ENCODE measurements around the gene SLC24A3. TPM values are rescaled to one million over a fixed set of nuclear protein-coding genes. Genes with fewer than 3 reads are reported as not detected.

Gene SLC24A3
- polyA plus RNA-seq, 1 experiment: 1.7 TPM

DNA sequence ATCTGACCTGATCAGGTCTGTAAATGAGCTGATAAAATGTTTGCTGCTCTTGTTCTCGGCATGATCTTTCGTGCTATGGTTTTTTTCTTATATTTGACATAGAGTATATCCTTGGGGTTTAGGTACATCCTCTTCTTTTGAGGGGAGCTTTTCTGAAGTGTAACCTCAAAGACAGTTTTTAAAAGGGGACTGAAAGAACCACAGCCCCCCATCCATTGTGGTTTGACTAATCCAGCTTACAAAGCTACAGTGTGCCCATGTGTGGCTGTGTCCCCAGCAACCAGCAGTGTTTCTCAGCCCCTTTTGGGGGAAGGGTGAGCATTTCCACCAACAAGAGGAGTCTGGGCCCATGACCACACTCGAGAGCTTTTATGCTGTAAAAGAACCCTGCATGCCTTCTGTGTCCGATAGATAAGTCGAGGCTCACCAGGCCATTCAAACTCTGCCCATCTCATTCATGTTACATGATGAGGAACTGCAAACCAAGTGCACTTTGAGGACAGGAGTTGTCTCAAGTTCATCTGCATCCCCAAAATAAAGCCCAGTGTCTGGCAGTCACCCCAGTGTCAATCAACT is 266.0 kb downstream of the SLC24A3 start:
- POLR2A ChIA-PET: no interaction called here
- no peak for TF ChIP-seq CTCF (IDR thresholded peaks at IDR 0.05; ENCODE audit: insufficient read depth, low read depth, low read length)
- DNase-seq (ENCODE audit: low read depth): no peak
- CTCF ChIA-PET: no interaction called here
- peaks cover 3% of the 10 kb centered on the region; the same call in 1 of the 2 replicates for H3K27me3 ChIP-seq (ENCODE audit: control insufficient read depth, insufficient read depth, low read length)
- H3K4me3 ChIP-seq (ENCODE audit: low read depth, low read length): no peak overlapping the region
- H3K36me3 ChIP-seq (ENCODE audit: control insufficient read depth, insufficient read depth, low read length): no peaks in the 10 kb centered on the region

GRCh38 chr20:19482726-19483125 is 270.3 kb downstream of the SLC24A3 start:
- no peak overlapping the region for H3K4me3 ChIP-seq (ENCODE audit: low read depth, low read length)
- H3K36me3 ChIP-seq (ENCODE audit: control insufficient read depth, insufficient read depth, low read length): no peaks in the 10 kb centered on the region
- no peak for DNase-seq (ENCODE audit: low read depth)
- ChIA-PET POLR2A (no interaction called here), CTCF (interaction anchor here (1.2 kb wide), 1 partner anchor 8 kb away, joined by 3 read pairs; no protein-coding TSS in a partner anchor)
- peaks cover 3% of the 10 kb centered on the region; the same call in 1 of the 2 replicates for H3K27me3 ChIP-seq (ENCODE audit: control insufficient read depth, insufficient read depth, low read length)
- no peak for TF ChIP-seq CTCF (IDR thresholded peaks at IDR 0.05; ENCODE audit: insufficient read depth, low read depth, low read length)

- Histone ChIP-seq H3K27me3 (ENCODE audit: control insufficient read depth, insufficient read depth, low read length) (peaks cover 3% of the 10 kb centered on the region; the same call in 1 of the 2 replicates), H3K36me3 (ENCODE audit: control insufficient read depth, insufficient read depth, low read length) (no peaks in the 10 kb centered on the region), H3K4me3 (ENCODE audit: low read depth, low read length) (no peak overlapping the region)
- DNase-seq (ENCODE audit: low read depth): no peak
- ChIA-PET POLR2A (no interaction called here), CTCF (interaction anchor here (1.2 kb wide), 1 partner anchor 9 kb away, joined by 3 read pairs; no protein-coding TSS in a partner anchor)
- TF ChIP-seq CTCF (IDR thresholded peaks at IDR 0.05; ENCODE audit: insufficient read depth, low read depth, low read length): no peak
Observed at GRCh38 chr20:19483309-19483708, 270.9 kb downstream of the SLC24A3 start.

DNA sequence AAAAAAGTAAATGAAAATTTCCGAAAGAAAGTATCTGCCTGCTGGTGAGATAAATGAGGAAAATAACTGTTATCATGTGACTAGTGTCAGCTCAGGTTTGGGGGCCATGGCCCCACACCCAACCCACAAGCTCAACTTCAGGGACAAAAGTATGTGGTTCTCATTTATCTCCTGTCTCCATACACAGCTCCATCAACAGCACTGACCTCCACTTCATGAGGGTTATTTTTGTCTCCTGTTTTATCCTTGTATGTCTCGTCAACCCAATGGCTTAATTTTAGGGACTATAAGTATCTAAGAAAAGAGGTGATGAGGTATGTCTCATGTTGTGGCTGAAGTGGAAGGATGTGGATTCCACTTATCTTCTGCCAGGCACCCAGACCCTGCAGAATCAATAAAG is 274.0 kb downstream of the SLC24A3 start:
- ChIA-PET POLR2A (no interaction called here), CTCF (no interaction called here)
- 0 out of 2 replicates have a peak, but pooled peaks cover 1% of the 10 kb centered on the region for H3K27me3 ChIP-seq (ENCODE audit: control insufficient read depth, insufficient read depth, low read length)
- no peaks in the 10 kb centered on the region for H3K36me3 ChIP-seq (ENCODE audit: control insufficient read depth, insufficient read depth, low read length)
- no peak for DNase-seq (ENCODE audit: low read depth)
- TF ChIP-seq CTCF (IDR thresholded peaks at IDR 0.05; ENCODE audit: insufficient read depth, low read depth, low read length): no peak
- no peak overlapping the region for H3K4me3 ChIP-seq (ENCODE audit: low read depth, low read length)

- ChIA-PET CTCF (interaction anchor here (1.3 kb wide), 1 partner anchor 20 kb away, joined by 3 read pairs; no protein-coding TSS in a partner anchor), POLR2A (no interaction called here)
- Histone ChIP-seq H3K4me3 (ENCODE audit: low read depth, low read length) (no peak overlapping the region), H3K27me3 (ENCODE audit: control insufficient read depth, insufficient read depth, low read length) (0 out of 2 replicates have a peak, but pooled peaks cover 1% of the 10 kb centered on the region), H3K36me3 (ENCODE audit: control insufficient read depth, insufficient read depth, low read length) (no peaks in the 10 kb centered on the region)
- no peak for TF ChIP-seq CTCF (IDR thresholded peaks at IDR 0.05; ENCODE audit: insufficient read depth, low read depth, low read length)
- DNase-seq (ENCODE audit: low read depth): no peak
Observed at GRCh38 chr20:19487420-19487819, 275.0 kb downstream of the SLC24A3 start.

Measured in BJ (cell line).